ENCODE data around the gene AP4B1.
A peak's percentile ranks its signal among the peaks of the same experiment; 100 is the strongest.
"Not testable (repeated sequence)": the region's sequence is repeated elsewhere in the genome, so short reads cannot be mapped to it uniquely, and the experiment has no call there.

Gene AP4B1

DNA sequence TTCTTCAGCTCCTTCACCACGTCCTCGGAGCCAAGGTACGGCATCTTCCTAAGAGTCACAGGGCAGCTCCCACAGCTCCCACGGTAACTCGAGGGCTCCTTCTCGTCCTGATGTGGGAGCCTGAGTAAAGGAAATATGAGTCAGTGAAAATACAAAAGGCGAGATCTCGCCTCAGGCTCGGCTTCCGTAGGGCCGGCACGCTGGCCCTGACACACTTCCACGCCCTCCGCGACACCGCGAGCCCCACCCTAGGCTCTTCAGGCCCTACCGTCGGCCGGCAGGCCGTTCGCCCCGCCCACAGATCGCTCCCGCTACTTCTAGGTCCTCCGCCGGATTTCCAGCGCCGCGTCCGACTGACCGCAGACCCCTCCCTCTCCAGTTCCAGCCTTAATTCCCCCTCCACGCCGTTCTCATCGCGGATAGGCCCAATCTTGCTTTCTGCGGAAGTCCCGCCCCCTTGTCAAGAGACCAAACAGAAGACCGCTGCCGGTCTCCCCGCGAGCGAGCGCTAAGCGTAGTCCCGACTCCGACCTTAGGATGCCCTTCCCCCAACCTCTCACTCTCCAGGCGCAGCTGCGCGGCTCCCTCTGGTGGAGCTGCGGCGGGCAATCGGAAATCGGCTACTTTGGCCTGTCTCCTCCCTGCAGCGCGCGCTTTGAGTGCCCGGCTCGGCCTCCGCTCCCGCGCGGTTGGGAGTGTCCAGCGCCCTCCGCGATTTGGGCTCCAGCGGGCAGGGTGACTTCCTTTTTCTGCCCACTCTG is at the start of gene AP4B1, which contains the start of gene DCLRE1B:
AP4B1 (minus strand) TSS at position 126 of the 761 bp plus-strand sequence; CDS start at position 44, 82 bp downstream.
DCLRE1B (plus strand) TSS at position 653 of the 761 bp plus-strand sequence. CDS start 261 bp downstream, outside the sequence.
- peak; percentile 94 for DNase-seq

DNA sequence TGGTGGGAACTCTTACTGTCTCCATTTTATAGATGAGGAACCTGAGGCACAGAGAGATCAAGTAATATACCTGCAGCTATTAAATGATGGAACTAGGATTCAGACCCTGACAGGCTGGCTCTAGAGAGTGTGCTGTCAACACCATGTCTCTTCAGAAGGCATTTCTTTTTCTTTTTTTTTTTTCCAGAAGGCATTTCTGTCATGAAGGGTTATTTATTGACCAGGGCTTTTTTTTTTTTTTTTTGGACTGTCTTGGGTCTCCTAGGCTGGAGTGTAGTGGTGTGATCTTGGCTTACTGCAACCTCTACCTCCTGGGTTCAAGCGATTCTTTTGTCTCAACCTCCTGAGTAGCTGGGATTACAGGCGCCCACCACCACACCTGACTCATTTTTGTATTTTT is 47.1 kb upstream of the AP4B1 start:
- no peak for DNase-seq

DNA sequence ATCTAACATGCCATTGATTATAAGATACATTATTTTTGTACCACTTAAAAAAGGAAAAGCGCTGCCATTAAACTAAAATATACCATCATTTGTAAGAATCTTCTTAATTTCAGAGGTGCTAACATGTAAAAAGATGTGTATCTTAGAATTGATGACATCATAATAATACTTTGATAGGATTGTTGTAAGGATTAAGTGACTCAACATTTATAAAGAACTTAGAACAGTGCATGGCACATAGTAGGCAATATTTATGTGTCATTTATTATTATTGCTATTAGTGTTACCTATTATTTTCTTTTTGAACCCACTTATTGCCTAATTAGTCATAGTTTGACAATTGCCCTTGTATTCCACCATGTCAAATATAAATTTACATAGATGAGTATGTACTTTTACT is 46.3 kb upstream of the AP4B1 start:
- no peak for DNase-seq

DNA sequence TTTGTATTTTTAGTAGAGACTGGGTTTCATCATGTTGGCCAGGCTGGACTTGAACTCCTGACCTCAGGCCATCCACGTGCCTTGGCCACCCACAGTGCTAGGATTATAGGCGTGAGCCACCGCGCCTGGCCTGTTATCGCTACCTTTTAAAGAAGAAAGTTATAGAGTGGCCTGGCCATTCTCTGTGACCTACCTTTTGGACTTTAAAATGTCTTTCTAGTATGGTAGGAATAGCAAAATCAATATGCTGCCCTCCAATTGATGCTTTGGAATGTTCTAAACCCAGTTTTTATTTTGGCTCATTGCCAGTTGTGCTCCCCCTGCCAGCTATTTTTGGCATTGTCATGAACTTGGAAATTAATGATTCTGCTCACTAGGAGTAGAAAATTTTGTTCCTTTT is 44.4 kb upstream of the AP4B1 start:
- DNase-seq, result no peak

DNA sequence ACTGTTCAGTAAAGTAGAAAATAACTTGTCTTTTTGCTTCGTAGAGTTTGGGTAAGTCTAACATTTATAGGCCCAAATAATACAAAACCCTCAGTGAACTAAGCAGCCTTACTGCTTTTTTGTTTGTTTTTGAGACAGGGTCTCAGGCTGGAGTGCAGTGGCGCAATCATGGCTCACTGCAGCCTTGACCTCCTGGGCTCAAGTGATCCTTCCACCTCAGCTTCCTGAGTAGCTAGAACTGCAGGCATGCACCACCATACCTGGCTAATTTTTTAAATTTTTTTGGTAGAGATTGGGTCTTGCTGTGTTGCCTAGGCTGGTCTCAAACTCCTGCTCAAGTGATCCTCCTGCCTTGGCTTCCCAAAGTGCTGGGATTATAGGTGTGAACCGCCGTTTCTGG is 43.6 kb upstream of the AP4B1 start:
- not testable (repeated sequence) for DNase-seq

DNA sequence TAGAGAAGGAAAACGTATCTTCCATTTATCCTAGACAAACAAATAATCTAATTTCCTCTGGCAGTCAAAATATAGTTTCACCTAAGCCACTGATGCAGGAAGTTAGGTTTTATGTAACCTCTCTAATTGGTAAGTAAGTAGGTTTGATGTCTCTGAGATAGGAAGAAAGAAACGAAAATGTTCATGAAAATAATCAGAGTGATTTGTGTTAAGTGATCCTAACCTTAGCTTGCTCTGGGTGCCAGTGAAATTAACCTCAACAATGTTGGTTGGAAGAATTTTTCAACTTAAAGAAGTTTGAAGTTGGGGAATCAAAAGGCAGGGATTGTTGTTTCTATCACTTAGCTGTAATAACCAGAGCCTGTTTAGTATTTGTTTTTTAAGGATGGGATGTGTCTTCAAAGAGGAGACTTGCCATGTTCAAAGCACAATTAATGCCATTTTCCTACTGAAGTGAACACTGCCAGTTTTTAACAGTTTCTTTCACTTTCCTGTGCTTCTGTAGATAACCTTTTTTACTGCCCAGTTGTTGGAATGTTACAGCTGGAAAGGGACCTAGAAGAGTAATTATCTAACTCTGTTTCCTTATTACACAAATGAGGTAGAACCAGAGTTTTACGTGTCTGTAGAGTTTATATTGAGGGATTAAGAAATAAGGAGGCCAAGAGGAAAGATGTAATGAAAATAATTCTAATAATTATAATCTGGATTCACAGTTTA is 42.9 kb upstream of the AP4B1 start:
- no peak for DNase-seq

DNA sequence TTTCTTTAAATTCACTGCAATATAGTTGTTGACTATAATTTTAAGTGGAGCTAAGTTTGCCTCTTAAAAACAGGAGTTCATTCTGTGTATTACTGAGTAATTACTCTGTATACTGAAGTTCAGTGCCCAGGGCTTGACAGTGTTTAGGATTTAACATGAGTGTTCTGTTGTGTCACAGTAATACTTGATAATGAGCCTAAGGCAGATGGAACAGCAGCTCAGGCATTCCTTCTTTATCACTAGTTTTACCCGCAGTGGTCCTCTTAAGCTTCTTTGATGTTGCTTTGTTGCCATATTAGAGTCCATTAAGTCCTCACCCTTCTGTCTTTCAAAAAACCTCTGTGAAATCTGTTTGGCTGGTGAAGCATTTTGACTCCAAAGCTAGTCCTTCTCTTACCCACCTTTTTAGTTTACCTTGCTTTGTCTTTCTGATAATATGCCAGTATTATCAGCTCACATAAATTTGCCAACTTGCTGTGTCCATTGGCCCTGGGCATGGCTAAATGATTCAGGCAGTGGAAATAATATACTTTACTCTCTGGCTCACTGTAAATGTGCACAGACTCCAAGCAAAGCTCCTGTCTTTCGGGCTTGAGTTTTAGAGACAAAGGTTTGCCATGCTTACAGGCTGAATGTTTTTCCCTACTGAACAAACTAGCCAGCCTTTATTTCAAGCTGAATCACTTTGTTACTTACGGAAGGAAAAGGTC is 42.2 kb upstream of the AP4B1 start:
- no peak for DNase-seq

DNA sequence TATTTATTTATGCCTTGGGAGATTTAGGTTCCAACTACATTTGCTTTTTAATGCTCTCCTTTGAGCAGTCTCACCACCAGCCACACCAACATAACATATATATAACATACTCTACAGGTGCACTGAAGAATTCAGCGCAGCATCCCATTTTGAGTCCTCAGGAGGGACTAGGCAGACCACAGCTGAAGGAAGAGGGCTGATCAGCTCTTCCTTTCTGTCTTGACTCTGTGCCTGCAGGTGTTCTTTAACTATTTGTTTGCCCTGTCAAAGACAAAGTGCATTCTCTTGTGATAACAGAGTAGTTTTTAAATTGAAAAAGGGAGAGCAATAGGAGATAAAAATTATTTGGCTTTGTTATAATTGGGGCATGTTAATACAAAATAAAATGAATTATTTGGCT is 41.5 kb upstream of the AP4B1 start:
- DNase-seq, result no peak

DNA sequence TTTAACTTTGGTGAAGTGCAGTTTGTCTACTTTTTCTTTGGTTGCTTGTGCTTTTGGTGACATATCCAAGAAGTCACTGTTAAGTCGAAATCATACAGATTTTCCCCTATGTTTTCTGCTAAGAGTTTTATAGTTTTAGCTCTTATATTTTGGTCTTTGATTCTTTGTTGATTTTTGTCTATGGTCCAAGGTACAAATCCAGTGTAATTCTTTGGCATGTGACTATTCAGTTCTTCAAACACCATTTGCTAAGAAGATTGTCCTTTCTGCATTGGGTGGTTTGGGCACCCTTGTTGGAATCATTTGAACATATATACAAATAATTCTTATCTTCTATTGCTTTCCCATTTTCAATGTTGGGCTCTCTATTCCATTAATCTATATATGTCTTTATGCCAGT is 40.7 kb upstream of the AP4B1 start:
- DNase-seq, result no peak

DNA sequence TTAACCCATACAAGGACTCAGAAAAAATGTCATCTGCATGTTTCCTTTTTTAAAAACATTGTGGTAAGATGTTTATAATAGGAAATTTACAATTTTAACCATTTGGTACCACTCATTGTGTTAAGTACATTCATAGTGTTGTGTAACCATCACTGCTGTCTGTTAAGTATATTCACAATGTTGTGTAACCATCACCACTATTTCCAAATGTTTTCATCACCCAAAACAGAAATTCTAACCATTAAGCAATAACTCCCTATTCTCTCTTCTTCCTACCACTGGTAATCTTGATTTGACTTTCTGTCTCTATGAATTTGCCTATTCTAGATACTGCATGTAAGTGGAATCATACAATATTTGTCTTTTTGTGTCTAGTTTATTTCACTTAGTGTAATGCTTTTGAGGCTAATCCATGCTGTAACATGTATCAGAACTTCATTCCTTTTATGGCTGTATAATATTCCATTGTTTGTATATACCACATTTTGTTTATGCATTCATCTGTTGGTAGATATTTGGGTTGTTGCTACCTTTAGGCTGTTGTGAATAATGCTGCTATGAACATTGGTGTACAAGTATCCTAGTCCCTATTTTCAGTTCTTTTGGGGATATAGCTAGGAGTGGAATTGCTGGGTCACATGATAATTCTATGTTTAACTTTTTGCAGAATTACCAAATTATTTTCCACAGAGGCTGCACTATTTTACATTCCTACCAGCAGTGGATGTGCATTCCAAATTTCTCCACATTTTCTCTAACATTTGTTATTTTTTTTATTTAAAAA is 38.6 kb upstream of the AP4B1 start:
- DNase-seq, result no peak

DNA sequence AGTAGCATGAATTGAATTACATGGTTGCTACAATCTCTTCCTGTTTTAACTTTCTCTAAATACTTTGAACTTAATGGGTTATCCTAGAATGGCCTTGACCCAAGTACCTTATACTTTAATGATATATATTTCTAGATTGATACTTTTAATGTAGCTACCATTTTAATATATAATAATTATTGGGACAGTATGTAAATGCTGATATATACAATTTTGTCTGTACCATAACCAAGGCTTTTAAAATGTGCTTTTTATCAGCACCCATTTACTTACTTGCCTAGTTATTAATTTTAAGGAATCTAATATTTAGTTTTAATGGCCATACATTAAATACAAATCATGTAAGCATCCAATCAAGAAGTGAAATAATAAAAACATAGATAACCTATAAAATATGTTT is 37.9 kb upstream of the AP4B1 start:
- no peak for DNase-seq

DNA sequence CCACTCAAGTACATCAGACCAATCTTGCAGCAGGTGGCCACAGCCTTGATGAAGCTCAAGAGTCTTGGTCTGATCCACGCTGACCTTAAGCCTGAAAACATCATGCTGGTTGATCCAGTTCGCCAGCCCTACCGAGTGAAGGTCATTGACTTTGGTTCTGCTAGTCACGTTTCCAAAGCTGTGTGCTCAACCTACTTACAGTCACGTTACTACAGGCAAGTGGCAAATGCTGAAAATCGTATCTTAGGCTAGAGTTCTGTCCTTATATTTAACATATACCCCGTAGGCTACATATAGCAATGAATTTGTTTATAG is 36.6 kb upstream of the AP4B1 start:
- DNase-seq, result no peak

DNA sequence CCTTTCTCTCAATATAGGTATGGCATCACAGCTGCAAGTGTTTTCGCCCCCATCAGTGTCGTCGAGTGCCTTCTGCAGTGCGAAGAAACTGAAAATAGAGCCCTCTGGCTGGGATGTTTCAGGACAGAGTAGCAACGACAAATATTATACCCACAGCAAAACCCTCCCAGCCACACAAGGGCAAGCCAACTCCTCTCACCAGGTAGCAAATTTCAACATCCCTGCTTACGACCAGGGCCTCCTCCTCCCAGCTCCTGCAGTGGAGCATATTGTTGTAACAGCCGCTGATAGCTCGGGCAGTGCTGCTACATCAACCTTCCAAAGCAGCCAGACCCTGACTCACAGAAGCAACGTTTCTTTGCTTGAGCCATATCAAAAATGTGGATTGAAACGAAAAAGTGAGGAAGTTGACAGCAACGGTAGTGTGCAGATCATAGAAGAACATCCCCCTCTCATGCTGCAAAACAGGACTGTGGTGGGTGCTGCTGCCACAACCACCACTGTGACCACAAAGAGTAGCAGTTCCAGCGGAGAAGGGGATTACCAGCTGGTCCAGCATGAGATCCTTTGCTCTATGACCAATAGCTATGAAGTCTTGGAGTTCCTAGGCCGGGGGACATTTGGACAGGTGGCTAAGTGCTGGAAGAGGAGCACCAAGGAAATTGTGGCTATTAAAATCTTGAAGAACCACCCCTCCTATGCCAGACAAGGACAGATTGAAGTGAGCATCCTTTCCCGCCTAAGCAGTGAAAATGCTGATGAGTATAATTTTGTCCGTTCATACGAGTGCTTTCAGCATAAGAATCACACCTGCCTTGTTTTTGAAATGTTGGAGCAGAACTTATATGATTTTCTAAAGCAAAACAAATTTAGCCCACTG is 36.0 kb upstream of the AP4B1 start:
- DNase-seq, result peak; percentile 25

DNA sequence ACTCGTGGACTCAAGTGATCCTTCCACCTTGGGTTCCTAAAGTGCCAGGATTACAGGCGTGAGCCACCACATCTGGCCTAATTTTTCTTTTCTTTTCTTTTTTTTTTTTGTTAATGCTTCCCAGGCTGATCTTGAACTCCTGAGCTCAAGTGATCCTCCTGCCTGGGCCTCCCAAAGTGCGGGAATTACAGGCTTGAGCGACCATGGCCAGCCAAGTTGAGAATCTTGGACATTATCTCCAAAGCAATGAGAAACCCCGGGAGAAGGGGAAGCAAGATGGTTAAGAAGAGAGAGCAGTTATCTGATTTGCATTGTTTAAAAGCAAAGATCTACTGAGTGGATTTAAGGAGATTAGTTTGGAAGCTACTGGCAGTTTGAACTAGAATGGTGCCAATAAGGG is 33.6 kb upstream of the AP4B1 start:
- no peak for DNase-seq

DNA sequence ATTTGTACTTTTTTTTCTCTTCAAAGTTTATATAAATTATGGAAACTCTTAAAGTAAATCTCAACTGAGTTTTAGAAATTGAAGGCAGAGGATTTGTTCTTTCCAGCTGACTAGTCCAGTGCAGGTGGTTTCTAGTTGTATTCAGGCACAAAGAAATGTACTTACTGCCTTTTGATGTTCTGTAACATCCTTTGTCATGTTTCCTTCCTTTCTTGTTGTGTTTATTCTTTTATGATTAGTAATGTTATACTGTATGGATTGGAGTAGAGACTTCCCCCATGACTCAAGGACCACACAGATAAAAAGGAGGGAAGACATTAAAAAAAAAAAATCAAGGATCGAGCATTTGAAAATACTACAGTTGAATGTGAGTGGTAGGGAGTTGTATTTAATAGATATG is 32.5 kb upstream of the AP4B1 start:
- no peak for DNase-seq

DNA sequence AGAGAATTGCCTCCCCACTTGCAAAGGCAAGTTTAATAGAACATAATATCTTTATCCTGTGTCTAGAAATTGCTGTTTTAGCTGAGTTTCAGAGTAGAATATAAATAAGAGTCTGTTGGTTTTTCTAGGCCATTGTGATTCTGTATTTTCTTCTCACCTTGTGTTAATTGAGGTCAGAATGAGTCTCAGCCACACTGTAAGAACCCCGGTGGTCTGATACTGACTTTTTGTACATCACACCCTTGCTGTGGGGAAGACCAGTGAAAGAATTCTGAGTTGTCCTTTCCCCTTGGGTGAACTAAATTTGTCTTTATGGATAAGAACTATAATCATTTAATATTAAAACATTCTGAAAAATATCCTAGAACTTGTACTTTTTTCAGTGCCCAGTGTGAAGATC is 31.4 kb upstream of the AP4B1 start:
- no peak for DNase-seq

DNA sequence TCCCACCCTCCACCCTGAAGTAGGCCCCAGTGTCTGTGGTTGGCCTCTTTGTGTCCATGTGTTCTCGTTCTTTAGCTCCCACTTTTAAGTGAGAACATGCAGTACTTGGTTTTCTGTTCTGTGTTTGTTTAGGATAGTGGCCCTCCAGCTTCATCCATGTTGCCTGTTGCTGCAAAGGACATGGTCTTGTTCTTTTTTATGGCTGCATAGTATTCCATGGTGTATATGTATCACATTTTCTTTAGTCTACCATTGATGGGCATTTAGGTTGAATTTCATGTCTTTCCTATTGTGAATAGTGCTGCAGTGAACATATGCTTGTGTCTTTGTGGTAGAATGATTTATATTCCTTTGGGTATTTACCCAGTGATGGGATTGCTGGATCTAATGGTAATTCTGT is 30.6 kb upstream of the AP4B1 start:
- no peak for DNase-seq

DNA sequence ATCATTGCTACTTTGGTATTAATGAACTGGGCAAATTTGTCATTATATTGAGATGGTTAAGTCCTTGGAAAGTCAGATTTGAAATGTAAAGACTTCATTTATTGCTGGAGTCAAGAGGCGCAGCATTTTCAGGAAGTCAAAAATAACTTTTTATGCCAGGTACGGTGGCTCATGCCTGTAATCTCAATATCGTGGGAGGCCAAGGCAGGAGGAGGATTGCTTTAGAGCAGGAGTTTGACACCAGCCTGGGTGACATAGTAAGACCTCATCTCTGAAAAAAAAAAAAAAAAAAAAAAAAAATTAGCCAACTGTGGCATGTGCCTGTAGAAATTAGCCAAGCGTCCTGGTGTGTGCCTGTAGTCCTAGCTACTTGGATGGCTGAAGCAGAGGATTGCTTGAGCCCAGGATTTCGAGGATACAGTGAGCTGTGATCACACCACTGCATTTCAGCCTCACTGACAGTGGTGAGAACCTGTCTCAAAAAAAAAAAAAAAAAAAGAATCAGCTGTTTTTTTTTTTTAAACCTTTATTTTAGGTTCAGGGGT is 30.0 kb upstream of the AP4B1 start:
- no peak for DNase-seq

DNA sequence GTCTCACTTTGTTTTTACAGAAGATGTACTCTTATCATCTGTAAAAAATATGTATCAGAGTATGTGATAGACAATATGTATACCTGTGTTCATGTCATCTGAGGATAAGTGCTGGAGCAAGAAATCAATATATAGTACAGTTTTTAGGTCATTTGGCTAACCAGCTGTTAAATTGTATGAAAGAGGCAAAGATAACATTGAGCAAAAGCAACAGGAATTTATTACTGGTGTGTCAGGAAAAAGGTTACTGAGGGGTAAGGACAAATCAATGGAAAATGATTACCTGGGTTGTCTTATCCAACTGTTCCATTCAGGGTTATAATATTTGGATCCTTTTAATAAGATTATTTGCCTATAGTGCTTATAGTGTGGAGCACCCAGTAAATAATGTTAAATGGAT is 29.4 kb upstream of the AP4B1 start:
- no peak for DNase-seq

DNA sequence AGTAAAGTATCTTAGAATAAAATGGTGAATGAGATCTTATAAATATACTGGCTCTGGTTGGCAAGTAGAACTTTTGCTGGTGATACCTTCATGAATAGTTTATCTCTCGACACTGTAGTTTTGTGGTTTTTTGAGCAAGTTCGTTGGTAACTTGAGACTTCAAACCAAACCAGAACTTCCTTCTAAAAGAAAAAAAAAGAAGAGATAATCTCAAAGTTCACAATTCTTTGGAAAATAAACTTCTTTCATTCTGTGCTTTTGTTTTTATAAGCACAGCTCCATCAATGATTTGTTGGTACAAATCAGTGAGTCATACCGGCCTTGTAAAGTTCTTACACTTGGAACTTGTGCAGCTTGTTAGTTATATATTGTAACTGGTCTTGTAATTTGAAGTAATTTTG is 26.9 kb upstream of the AP4B1 start:
- DNase-seq, result no peak

DNA sequence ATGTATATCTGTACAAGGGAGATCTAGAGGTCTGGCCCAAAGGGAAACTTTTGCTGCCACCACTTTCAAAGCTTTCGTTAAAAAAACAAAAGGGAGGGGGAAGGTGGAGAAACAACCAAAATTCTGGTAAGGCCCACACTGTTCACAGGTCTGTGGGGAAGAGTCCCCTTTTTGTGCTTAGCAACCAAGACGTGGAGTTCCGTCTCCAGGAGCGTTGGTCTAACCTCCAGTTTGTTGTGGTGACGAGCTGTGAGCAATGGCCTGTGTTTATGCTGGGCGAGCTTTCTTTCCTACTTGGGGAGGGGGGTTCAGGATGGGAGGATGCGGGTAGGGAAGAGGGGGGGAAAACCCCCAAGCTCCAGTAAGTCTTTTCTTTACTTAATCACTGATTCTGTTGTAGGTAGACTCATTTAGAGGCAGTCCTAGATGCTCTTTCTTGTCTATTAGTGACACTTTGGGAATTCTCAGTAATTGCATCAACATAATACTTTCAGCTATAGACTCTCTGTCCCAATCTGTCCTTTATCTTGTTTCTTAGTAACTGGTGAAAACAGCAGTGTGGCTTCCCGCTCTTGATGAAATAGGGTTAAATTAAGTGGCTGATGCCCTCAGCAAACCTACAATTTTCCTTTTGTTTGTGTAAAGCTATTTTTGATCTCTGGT is 26.0 kb upstream of the AP4B1 start:
- DNase-seq, result peak; percentile 56

Data from activated CD8-positive, alpha-beta memory T cell treated with anti-CD3 and anti-CD28 coated beads, Interleukin-2, amount 50 U/mL, for 4 hours (primary cell).